ENCODE measurements around the gene FCAR. TPM values are rescaled to one million over a fixed set of nuclear protein-coding genes. Genes with fewer than 3 reads are reported as not detected.
"Not testable (repeated sequence)": the region's sequence is repeated elsewhere in the genome, so short reads cannot be mapped to it uniquely, and the experiment has no call there.

The FCAR gene
- total and polyA plus RNA-seq, 7 donors = 0.04 to 1.0 (median 0.25) TPM; not detected in 3

DNA sequence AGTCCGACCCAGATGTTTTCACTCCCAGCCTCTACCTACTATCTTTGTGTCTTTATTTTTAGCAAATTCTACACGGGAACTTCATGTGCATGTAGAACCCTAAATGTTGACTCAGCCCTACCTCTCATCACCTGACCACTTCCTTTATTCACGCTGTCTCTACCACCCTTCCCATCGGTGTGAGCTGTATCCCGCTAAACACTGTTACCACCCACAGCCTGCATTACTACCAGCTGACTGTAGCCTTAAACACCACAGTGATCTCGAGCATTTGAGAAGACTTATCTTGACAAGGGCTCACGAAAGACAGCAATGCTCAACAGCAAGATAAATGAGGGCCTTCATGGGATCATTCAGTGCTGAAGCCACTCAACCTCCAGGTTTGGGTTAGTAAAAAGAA lies 47.0 kb downstream of the FCAR start:
- Histone ChIP-seq H3K27ac (no peak overlapping the region), H3K4me1 (no peaks in the 10 kb centered on the region), H3K36me3 (ENCODE audit: insufficient read depth in 1 of 2, low read depth in 1 of 2) (no peaks in the 10 kb centered on the region), H3K4me3 (no peak overlapping the region), H3K27me3 (ENCODE audit: insufficient read depth in 3 of 3, low read length in 2 of 3) (peaks cover 0 to 2% (median 0%) of the 10 kb centered on the region in 3 donors), H3K9me3 (peaks cover 2% of the 10 kb centered on the region)
- ATAC-seq (no peak), DNase-seq (no peak)
- intact Hi-C loops (cut with DNase I) = no loop called here
- TF ChIP-seq, protein P1, sequence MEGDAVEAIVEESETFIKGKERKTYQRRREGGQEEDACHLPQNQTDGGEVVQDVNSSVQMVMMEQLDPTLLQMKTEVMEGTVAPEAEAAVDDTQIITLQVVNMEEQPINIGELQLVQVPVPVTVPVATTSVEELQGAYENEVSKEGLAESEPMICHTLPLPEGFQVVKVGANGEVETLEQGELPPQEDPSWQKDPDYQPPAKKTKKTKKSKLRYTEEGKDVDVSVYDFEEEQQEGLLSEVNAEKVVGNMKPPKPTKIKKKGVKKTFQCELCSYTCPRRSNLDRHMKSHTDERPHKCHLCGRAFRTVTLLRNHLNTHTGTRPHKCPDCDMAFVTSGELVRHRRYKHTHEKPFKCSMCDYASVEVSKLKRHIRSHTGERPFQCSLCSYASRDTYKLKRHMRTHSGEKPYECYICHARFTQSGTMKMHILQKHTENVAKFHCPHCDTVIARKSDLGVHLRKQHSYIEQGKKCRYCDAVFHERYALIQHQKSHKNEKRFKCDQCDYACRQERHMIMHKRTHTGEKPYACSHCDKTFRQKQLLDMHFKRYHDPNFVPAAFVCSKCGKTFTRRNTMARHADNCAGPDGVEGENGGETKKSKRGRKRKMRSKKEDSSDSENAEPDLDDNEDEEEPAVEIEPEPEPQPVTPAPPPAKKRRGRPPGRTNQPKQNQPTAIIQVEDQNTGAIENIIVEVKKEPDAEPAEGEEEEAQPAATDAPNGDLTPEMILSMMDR (IDR thresholded peaks at IDR 0.05) = no peak
- 68 to 71% (median 68%) methylated on average over 7 of the region's 7 CpGs for WGBS, 3 donors

DNA sequence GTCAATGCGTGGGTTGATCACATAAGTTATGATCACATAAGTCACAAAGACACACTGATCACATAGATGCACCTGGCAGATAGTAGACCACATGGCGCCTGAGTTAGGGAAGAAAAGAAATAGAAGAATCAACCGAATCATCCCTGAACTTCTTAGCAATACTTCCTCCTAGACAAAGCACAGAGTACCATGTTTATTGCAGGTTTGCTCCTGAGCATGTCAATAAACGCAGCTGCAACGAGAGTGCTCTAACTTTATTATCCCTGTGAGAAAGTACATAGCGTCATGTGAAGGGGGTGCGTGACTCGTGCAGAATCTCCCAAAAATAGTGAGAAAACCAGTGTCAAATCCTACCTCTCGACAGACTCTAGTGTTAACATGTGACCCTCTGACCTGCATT lies 49.2 kb downstream of the FCAR start:
- no peak overlapping the region for H3K4me3 ChIP-seq
- no peak for ATAC-seq
- H3K4me1 ChIP-seq = no peaks in the 10 kb centered on the region
- TF ChIP-seq, protein P1 (IDR thresholded peaks at IDR 0.05) = no peak
- peaks cover 0 to 2% (median 0%) of the 10 kb centered on the region in 3 donors for H3K27me3 ChIP-seq (ENCODE audit: insufficient read depth in 3 of 3, low read length in 2 of 3)
- intact Hi-C loops (cut with DNase I) = no loop called here
- no peak overlapping the region for H3K27ac ChIP-seq
- WGBS, 3 donors = 49 to 60% (median 59%) methylated on average over 9 of the region's 9 CpGs
- DNase-seq = no peak
- no peaks in the 10 kb centered on the region for H3K36me3 ChIP-seq (ENCODE audit: insufficient read depth in 1 of 2, low read depth in 1 of 2)
- peaks cover 6% of the 10 kb centered on the region for H3K9me3 ChIP-seq

GRCh38 chr19:54928299-54928698 lies 54.3 kb downstream of the FCAR start:
- DNase-seq = no peak
- H3K27me3 ChIP-seq (ENCODE audit: insufficient read depth in 3 of 3, low read length in 2 of 3) = no peaks in the 10 kb centered on the region
- no peak for ATAC-seq
- no peak overlapping the region for H3K27ac ChIP-seq
- intact Hi-C loops (cut with DNase I) = no loop called here
- TF ChIP-seq, protein P1 (IDR thresholded peaks at IDR 0.05) = no peak
- H3K4me1 ChIP-seq = no peaks in the 10 kb centered on the region
- H3K4me3 ChIP-seq = no peak overlapping the region
- H3K36me3 ChIP-seq (ENCODE audit: insufficient read depth in 1 of 2, low read depth in 1 of 2) = no peaks in the 10 kb centered on the region
- peaks cover 14% of the 10 kb centered on the region for H3K9me3 ChIP-seq
- WGBS, 3 donors = 91 to 96% (median 93%) methylated on average over 2 of the region's 2 CpGs

- H3K27ac ChIP-seq = no peak overlapping the region
- H3K27me3 ChIP-seq (ENCODE audit: insufficient read depth in 3 of 3, low read length in 2 of 3) = no peaks in the 10 kb centered on the region
- H3K9me3 ChIP-seq = no peaks in the 10 kb centered on the region
- no peaks in the 10 kb centered on the region for H3K4me1 ChIP-seq
- DNase-seq (no peak), ATAC-seq (no peak)
- no peak overlapping the region for H3K4me3 ChIP-seq
- TF ChIP-seq, protein P1 (IDR thresholded peaks at IDR 0.05) = no peak
- no peaks in the 10 kb centered on the region for H3K36me3 ChIP-seq (ENCODE audit: insufficient read depth in 1 of 2, low read depth in 1 of 2)
- intact Hi-C loops (cut with DNase I) = no loop called here
- 77 to 84% (median 78%) methylated on average over 9 of the region's 9 CpGs for WGBS, 3 donors
Measured at GRCh38 chr19:54937926-54938325, 63.9 kb downstream of the FCAR start.

GRCh38 chr19:54938906-54939305 lies 64.9 kb downstream of the FCAR start:
- TF ChIP-seq, protein P1 (IDR thresholded peaks at IDR 0.05) = no peak
- Histone ChIP-seq H3K36me3 (ENCODE audit: insufficient read depth in 1 of 2, low read depth in 1 of 2) (no peaks in the 10 kb centered on the region), H3K4me1 (no peaks in the 10 kb centered on the region), H3K27ac (no peak overlapping the region), H3K4me3 (no peak overlapping the region), H3K27me3 (ENCODE audit: insufficient read depth in 3 of 3, low read length in 2 of 3) (no peaks in the 10 kb centered on the region), H3K9me3 (no peaks in the 10 kb centered on the region)
- ATAC-seq (no peak), DNase-seq (no peak)
- intact Hi-C loops (cut with DNase I) = no loop called here
- WGBS, 3 donors = 67 to 77% (median 75%) methylated on average over 11 of the region's 11 CpGs

DNA sequence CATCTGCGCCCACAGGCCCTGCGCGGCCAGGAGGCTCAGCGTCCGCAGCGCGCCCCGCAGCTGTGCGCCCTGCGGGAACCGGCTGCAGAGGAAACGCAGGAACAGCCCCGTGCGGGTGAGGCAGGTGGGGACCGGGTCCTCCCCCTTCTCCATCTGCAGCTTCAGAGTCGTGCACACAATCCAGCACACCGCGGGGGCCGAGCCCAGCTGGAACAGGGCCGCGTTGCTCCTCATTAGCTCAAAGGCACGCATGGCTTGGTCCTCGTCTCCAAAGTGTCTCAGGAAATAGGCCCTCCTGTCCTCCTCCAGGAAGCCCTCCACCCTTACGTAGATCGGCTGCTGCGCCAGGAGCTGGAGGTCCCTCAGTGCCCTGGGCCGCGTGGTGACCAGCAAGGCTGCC lies 65.5 kb downstream of the FCAR start:
- ATAC-seq; DNase-seq; intact Hi-C loops (cut with DNase I); H3K27me3 ChIP-seq (ENCODE audit: insufficient read depth in 3 of 3, low read length in 2 of 3); H3K9me3 ChIP-seq; H3K4me1 ChIP-seq; H3K4me3 ChIP-seq; H3K27ac ChIP-seq; H3K36me3 ChIP-seq (ENCODE audit: insufficient read depth in 1 of 2, low read depth in 1 of 2): not testable (repeated sequence)
- WGBS, 3 donors = 72 to 75% (median 73%) methylated on average over 6 to 23 of the region's 28 CpGs

Data from psoas muscle (tissue), 8 donors.